Measurements from ENCODE around the gene MPPE1. TPM values are rescaled to one million over a fixed set of nuclear protein-coding genes. Genes with fewer than 3 reads are reported as not detected.
"Not testable (repeated sequence)": the region's sequence is repeated elsewhere in the genome, so short reads cannot be mapped to it uniquely, and the experiment has no call there.

The MPPE1 gene
- total RNA-seq, 2 experiments from 2014 or later = 62.6 to 68.3 TPM

DNA sequence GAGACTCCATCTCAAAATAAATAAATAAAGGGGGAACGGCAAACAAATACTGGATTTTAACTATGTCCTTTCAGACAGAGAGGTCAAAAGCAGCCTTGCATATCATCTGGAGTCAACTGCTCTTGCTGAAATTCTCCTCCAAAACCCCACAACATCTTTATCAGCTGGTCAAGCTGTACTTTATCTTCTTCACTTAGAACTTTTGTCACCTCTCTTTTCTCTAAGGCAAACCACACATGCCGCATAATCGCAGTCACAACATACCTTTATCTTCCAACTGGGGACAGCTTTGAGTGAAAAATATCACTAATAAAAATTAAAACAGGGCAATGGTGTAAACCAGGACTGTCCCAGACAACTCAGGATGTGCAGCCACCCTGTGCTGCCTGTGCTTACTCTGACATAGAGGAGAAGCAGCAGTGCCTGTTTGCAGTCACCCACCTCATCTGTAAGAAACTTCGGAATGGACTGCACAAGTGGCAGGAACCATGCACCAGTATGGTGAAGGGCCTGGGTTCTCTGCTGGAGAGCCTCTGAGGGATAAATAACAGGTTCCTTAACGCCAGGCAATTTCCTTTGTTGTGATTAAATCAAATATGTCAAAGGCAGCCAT lies 6.2 kb downstream of the MPPE1 start:
- POLR2A ChIA-PET = no interaction called here
- Mint-ChIP-seq H3K27ac (no peak overlapping the region), H3K9me3 (no peaks in the 10 kb centered on the region), H3K27me3 (no peaks in the 10 kb centered on the region), H3K36me3 (ENCODE audit: low read depth) (peaks cover 66% of the 10 kb centered on the region), H3K4me1 (ENCODE audit: low read depth) (peaks cover 10% of the 10 kb centered on the region), H3K4me3 (no peak overlapping the region)
- TF ChIP-seq, protein P1, sequence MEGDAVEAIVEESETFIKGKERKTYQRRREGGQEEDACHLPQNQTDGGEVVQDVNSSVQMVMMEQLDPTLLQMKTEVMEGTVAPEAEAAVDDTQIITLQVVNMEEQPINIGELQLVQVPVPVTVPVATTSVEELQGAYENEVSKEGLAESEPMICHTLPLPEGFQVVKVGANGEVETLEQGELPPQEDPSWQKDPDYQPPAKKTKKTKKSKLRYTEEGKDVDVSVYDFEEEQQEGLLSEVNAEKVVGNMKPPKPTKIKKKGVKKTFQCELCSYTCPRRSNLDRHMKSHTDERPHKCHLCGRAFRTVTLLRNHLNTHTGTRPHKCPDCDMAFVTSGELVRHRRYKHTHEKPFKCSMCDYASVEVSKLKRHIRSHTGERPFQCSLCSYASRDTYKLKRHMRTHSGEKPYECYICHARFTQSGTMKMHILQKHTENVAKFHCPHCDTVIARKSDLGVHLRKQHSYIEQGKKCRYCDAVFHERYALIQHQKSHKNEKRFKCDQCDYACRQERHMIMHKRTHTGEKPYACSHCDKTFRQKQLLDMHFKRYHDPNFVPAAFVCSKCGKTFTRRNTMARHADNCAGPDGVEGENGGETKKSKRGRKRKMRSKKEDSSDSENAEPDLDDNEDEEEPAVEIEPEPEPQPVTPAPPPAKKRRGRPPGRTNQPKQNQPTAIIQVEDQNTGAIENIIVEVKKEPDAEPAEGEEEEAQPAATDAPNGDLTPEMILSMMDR (IDR thresholded peaks at IDR 0.05) = no peak
- intact Hi-C loops (cut with DNase I, micrococcal nuclease) = loop anchor here in 1 of 2 experiments (10.0 kb wide), 1 partner anchor 473 kb away; the partner anchor contains the start of gene AFG3L2
- Histone ChIP-seq H3K9me3 (ENCODE audit: control insufficient read depth in 1 of 2, insufficient read depth in 1 of 2, low read length in 2 of 2) (no peaks in the 10 kb centered on the region), H3K4me1 (ENCODE audit: insufficient read depth, low read length) (peaks cover 9% of the 10 kb centered on the region), H3K27me3 (ENCODE audit: control insufficient read depth in 1 of 2, insufficient read depth in 2 of 2, low read length in 2 of 2) (no peaks in the 10 kb centered on the region), H3K4me3 (ENCODE audit: low read length) (no peak overlapping the region), H3K36me3 (ENCODE audit: insufficient read depth, low read length) (peaks cover 30% of the 10 kb centered on the region), H3K27ac (ENCODE audit: low read depth in 1 of 2, low read length in 2 of 2) (no peak overlapping the region)
- CTCF ChIA-PET = no interaction called here
- ATAC-seq (ENCODE audit: poor library complexity) (no peak), DNase-seq (no peak)

DNA sequence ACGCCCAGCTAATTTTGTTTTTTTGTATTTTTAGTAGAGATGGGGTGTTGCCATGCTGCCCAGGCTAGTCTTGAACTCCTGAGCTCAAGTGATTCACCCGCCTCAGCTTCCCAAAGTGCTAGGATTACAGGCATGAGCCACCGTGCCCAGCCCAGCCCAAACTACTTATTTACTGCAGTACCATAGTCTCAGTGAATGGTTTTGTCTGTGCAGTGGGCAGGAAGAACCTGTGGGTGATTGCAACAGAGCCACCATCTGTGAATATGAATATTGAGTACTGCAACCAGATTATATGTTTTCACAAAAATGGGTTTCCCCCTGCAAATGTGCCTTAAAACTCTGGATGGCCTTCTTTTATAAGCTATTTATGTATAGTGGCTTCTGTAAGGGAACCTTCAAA lies 9.1 kb downstream of the MPPE1 start:
- no peaks in the 10 kb centered on the region for H3K4me1 ChIP-seq (ENCODE audit: insufficient read depth, low read length)
- TF ChIP-seq, protein P1 (IDR thresholded peaks at IDR 0.05) = no peak
- CTCF ChIA-PET = no interaction called here
- no peaks in the 10 kb centered on the region for H3K9me3 ChIP-seq (ENCODE audit: control insufficient read depth in 1 of 2, insufficient read depth in 1 of 2, low read length in 2 of 2)
- H3K27me3 ChIP-seq (ENCODE audit: control insufficient read depth in 1 of 2, insufficient read depth in 2 of 2, low read length in 2 of 2) = no peaks in the 10 kb centered on the region
- POLR2A ChIA-PET = no interaction called here
- DNase-seq (no peak), ATAC-seq (ENCODE audit: poor library complexity) (no peak)
- Mint-ChIP-seq H3K27ac (no peak overlapping the region), H3K4me3 (no peak overlapping the region), H3K4me1 (ENCODE audit: low read depth) (no peaks in the 10 kb centered on the region), H3K36me3 (ENCODE audit: low read depth) (peaks cover 70% of the 10 kb centered on the region), H3K27me3 (no peaks in the 10 kb centered on the region), H3K9me3 (no peaks in the 10 kb centered on the region)
- no peak overlapping the region for H3K27ac ChIP-seq (ENCODE audit: low read depth in 1 of 2, low read length in 2 of 2)
- H3K36me3 ChIP-seq (ENCODE audit: insufficient read depth, low read length) = peaks cover 34% of the 10 kb centered on the region
- intact Hi-C loops (cut with DNase I, micrococcal nuclease) = no loop called here
- H3K4me3 ChIP-seq (ENCODE audit: low read length) = no peak overlapping the region

DNA sequence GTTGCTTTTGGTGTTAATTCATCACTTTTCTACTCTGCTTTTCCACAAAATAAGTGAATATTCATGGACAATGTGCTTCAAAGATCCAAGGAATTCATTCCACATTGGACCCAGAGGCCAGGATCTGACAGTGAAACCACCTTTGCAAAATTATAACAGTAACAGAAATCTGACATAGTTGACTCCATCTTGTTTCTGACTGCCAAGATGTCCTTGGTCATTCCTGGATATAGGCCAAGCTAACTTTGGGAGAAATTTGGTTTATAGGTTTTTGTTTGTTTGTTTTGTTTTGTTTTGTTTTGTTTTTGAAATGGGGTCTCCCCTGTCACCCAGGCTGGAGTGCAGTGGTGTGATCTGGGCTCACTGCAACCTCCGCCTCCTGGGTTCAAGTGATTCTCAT lies 10.3 kb downstream of the MPPE1 start:
- DNase-seq (no peak), ATAC-seq (ENCODE audit: poor library complexity) (no peak)
- H3K27me3 Mint-ChIP-seq = no peaks in the 10 kb centered on the region
- TF ChIP-seq, protein P1 (IDR thresholded peaks at IDR 0.05) = no peak
- Histone ChIP-seq H3K27ac (ENCODE audit: low read depth in 1 of 2, low read length in 2 of 2) (no peak overlapping the region), H3K36me3 (ENCODE audit: insufficient read depth, low read length) (peaks cover 33% of the 10 kb centered on the region), H3K27me3 (ENCODE audit: control insufficient read depth in 1 of 2, insufficient read depth in 2 of 2, low read length in 2 of 2) (no peaks in the 10 kb centered on the region), H3K9me3 (ENCODE audit: control insufficient read depth in 1 of 2, insufficient read depth in 1 of 2, low read length in 2 of 2) (no peaks in the 10 kb centered on the region), H3K4me3 (ENCODE audit: low read length) (no peak overlapping the region), H3K4me1 (ENCODE audit: insufficient read depth, low read length) (no peaks in the 10 kb centered on the region)
- no peak overlapping the region for H3K4me3 Mint-ChIP-seq
- peaks cover 71% of the 10 kb centered on the region for H3K36me3 Mint-ChIP-seq (ENCODE audit: low read depth)
- no peaks in the 10 kb centered on the region for H3K9me3 Mint-ChIP-seq
- H3K27ac Mint-ChIP-seq = no peak overlapping the region
- ChIA-PET CTCF (no interaction called here), POLR2A (interaction anchor here (0.5 to 1.8 kb wide), 2 partner anchors 11 to 220 kb away, joined by 4 read pairs; partner anchors contain the start of gene MPPE1)
- H3K4me1 Mint-ChIP-seq (ENCODE audit: low read depth) = no peaks in the 10 kb centered on the region
- intact Hi-C loops (cut with DNase I, micrococcal nuclease) = no loop called here

DNA sequence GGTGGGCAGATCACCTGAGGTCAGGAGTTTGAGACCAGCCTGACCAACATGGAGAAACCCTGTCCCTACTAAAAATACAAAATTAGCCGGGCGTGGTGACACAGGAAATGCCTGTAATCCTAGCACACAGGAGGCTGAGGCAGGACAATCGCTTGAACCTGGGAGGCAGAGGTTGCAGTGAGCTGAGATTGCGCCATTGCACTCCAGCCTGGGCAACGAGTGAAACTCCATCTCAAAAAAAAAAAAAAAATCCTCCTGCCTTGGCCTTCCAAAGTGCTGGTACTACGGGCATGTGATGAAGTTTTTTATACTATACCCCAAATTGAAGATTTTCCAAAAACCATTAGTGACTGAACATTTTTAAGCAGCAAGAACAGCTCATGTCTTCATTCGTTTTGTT lies 15.7 kb downstream of the MPPE1 start:
- ATAC-seq (ENCODE audit: poor library complexity); POLR2A ChIA-PET; H3K4me3 Mint-ChIP-seq; H3K27ac Mint-ChIP-seq; H3K27me3 Mint-ChIP-seq; H3K27ac ChIP-seq (ENCODE audit: low read depth in 1 of 2, low read length in 2 of 2); H3K4me1 ChIP-seq (ENCODE audit: insufficient read depth, low read length); H3K9me3 ChIP-seq (ENCODE audit: control insufficient read depth in 1 of 2, insufficient read depth in 1 of 2, low read length in 2 of 2); H3K4me1 Mint-ChIP-seq (ENCODE audit: low read depth); DNase-seq; H3K4me3 ChIP-seq (ENCODE audit: low read length); H3K27me3 ChIP-seq (ENCODE audit: control insufficient read depth in 1 of 2, insufficient read depth in 2 of 2, low read length in 2 of 2); intact Hi-C loops (cut with DNase I, micrococcal nuclease); CTCF ChIA-PET; H3K9me3 Mint-ChIP-seq: not testable (repeated sequence)
- H3K36me3 ChIP-seq (ENCODE audit: insufficient read depth, low read length) = peaks cover 56% of the 10 kb centered on the region
- peaks cover 81% of the 10 kb centered on the region for H3K36me3 Mint-ChIP-seq (ENCODE audit: low read depth)

Data from CD4-positive, alpha-beta T cell (primary cell).